Ovary (tissue), 3 donors: ENCODE results near the gene ALK.

ENCODE experiments used
- CTCF ChIP-seq, 3 donors: fragments of 450-650 bp in 2 of 3; fragments of 200-600 bp in 1 of 3; IDR thresholded peaks; one replicate each; pipeline versions ENCODE4 v1.5.1 to v1.8.0; 2016 to 2022; ENCODE audit warnings: antibody characterized with exemption in 3 of 3, mild to moderate bottlenecking in 1 of 3
- EP300 ChIP-seq: sonication (generic); formaldehyde crosslinking; IDR thresholded peaks from one replicate; pipeline ENCODE4 v1.6.1; 2017; ENCODE audit warnings: antibody characterized with exemption
- POLR2A ChIP-seq: fragments of 450-650 bp; IDR thresholded peaks from one replicate; pipeline ENCODE4 v1.6.1; 2017; ENCODE audit warnings: antibody characterized with exemption, mild to moderate bottlenecking, moderate library complexity
- donor health status: DM: no; HTN: no; CAD: no.

- no peak for TF ChIP-seq POLR2A
- no peak for TF ChIP-seq CTCF (IDR thresholded peaks at IDR 0.05)
- no peak for TF ChIP-seq EP300
Measured at GRCh38 chr2:29389686-29390085, 531.7 kb downstream of the ALK start.
